ENCODE data around the gene CAPN15. TPM values are rescaled to one million over a fixed set of nuclear protein-coding genes. Genes with fewer than 3 reads are reported as not detected.

CAPN15 gene
- total RNA-seq, 1 experiment from 2014 or later, result 76.4 TPM

DNA sequence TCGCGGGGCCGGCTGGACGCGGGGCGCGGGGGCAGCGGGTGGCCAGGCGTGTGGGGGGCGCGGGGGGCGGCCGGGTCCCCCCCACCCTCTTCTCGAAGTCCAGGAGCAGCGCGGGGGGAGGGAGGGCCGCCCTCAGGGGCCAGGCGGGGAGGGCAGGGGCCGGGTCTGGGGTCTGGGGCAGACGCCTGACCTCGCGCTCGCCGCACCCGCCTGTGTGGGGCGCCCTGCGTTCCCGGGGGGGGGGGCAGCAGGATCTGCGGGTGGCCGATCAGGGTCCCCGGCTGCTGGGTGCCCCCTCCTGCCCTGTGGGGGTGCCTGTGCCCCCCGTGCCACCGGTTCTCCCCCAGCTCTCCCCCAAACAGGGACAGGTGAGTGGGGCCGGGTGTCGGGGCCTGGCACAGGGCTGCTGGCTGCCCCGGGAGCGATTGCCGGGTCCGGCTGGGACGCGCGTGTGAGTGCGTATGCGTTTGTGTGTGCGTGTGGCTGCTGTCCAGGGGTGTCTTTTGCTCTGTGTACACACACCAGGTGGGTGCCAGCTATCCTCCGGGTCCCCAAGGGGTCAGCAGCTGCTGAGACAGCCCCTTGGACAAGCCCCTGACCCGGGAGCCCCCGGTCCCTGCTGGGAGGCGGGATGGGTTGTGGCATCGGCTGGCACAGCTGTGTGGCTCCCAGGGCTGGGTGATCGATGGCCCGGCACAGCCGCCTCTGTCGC lies 33.3 kb downstream of the CAPN15 start:
- H3K79me1 ChIP-seq (ENCODE audit: insufficient read depth, low read depth, low read length, poor library complexity, severe bottlenecking), result no peaks in the 10 kb centered on the region
- no CpG with 5 or more reads among the region's 54 CpGs for WGBS (ENCODE audit: extremely low coverage, insufficient read length, low lambda C conversion rate)
- H3K4me1 Mint-ChIP-seq, result peaks cover 0 to 6% of the 10 kb centered on the region in 2 experiments; a peak in 2 of 4 replicates
- H3K27ac ChIP-seq (ENCODE audit: insufficient read length, low read depth, low read length), result no peak overlapping the region
- H3T11ph ChIP-seq (ENCODE audit: low read length), result no peak overlapping the region
- H3K27me3 Mint-ChIP-seq (ENCODE audit: low read depth), result peaks cover 42% of the 10 kb centered on the region
- no peak overlapping the region for H2BK20ac ChIP-seq (ENCODE audit: low read depth, low read length, poor library complexity, severe bottlenecking)
- H3K9me3 ChIP-seq (ENCODE audit: control insufficient read depth, low read depth, low read length), result no peaks in the 10 kb centered on the region
- H3K79me2 ChIP-seq (ENCODE audit: insufficient read depth, low read length), result no peaks in the 10 kb centered on the region
- no peak overlapping the region for H3K56ac ChIP-seq (ENCODE audit: insufficient read length, low read depth, low read length)
- no peak overlapping the region for H2BK5ac ChIP-seq (ENCODE audit: insufficient read length, low read length)
- no peak overlapping the region for H4K8ac ChIP-seq (replicated peaks; ENCODE audit: insufficient read length, low read depth, low read length)
- H4K91ac ChIP-seq (ENCODE audit: insufficient read length, low read depth, low read length), result no peak overlapping the region
- no peak overlapping the region for H3K4me2 ChIP-seq (ENCODE audit: insufficient read depth, insufficient read length, low read length)
- no peaks in the 10 kb centered on the region; a peak in 1 of 5 replicates for H3K9me3 Mint-ChIP-seq
- no peaks in the 10 kb centered on the region; a peak in 1 of 7 replicates for H3K36me3 Mint-ChIP-seq (ENCODE audit: insufficient read depth in 1 of 3, low read depth in 3 of 3)
- H4K20me1 ChIP-seq (ENCODE audit: control insufficient read depth, insufficient read depth, insufficient read length), result peaks cover 3% of the 10 kb centered on the region
- no peak overlapping the region for H3K18ac ChIP-seq (ENCODE audit: insufficient read length, low read depth, low read length)
- H2AK5ac ChIP-seq (ENCODE audit: insufficient read length, low read length), result no peak overlapping the region
- no peak for DNase-seq
- H3K27ac Mint-ChIP-seq, result no peak overlapping the region
- no peak overlapping the region for H3K14ac ChIP-seq (ENCODE audit: insufficient read depth, low read length)
- H3K27me3 ChIP-seq (ENCODE audit: insufficient read depth, low read length), result peaks cover 2% of the 10 kb centered on the region; the same call in 1 of the 2 replicates
- no peaks in the 10 kb centered on the region for H3K4me1 ChIP-seq (ENCODE audit: insufficient read depth, low read length)
- H2BK120ac ChIP-seq (ENCODE audit: low read depth, low read length, poor library complexity, severe bottlenecking), result no peak overlapping the region
- H2BK12ac ChIP-seq (ENCODE audit: insufficient read length, low read depth, low read length), result no peak overlapping the region
- H3K4ac ChIP-seq (ENCODE audit: low read depth, low read length), result no peak overlapping the region
- H3K23me2 ChIP-seq (ENCODE audit: insufficient read length, low read depth, low read length, poor library complexity, severe bottlenecking), result no peaks in the 10 kb centered on the region
- H3K23ac ChIP-seq (ENCODE audit: insufficient read length, low read depth, low read length), result no peak overlapping the region
- H2AFZ ChIP-seq (ENCODE audit: low read length), result no peak overlapping the region
- no peak for TF ChIP-seq CTCF (conservative IDR thresholded peaks at IDR 0.05)
- H3K4me3 Mint-ChIP-seq, result peak overlapping the region in 1 of 2 experiments; percentile 58; a peak in 2 of 5 replicates
- no peak overlapping the region for H4K5ac ChIP-seq (ENCODE audit: insufficient read length, low read depth, low read length)
- no peak overlapping the region for H2BK15ac ChIP-seq (ENCODE audit: low read depth, low read length)
- H3K9ac ChIP-seq (ENCODE audit: extremely low read depth, insufficient read length, low read length), result no peak overlapping the region

All from H9 (cell line).